Peyer's patch (tissue), 4 donors: ENCODE data around the gene DNAH8. TPM values are rescaled to one million over a fixed set of nuclear protein-coding genes. Genes with fewer than 3 reads are reported as not detected.

Experiments used
- DNase-seq, 3 donors: peaks; one replicate each; pipeline ENCODE4 v3.0.0-alpha.2; 2017 to 2019
- H3K27ac ChIP-seq, 4 donors: fragments of 200-600 bp; sonication (generic); one replicate each; pipeline ENCODE4 v1.5.1; 2016 to 2019
- H3K27me3 ChIP-seq, 2 donors: fragments of 200-600 bp; sonication (generic); one replicate each; pipeline ENCODE4 v1.5.1; 2019
- H3K36me3 ChIP-seq, 3 donors: fragments of 200-600 bp; sonication (generic); one replicate each; pipeline ENCODE4 v1.5.1; 2016 to 2019
- H3K4me1 ChIP-seq, 4 donors: fragments of 200-600 bp; sonication (generic); one replicate each; pipeline ENCODE4 v1.5.1; 2016 to 2019
- H3K4me3 ChIP-seq, 4 donors: fragments of 200-600 bp; sonication (generic); 1 replicate in 3 of 4; 2 replicates in 1 of 4; pipeline ENCODE4 v1.5.1; 2016 to 2019; ENCODE audit warnings: mild to moderate bottlenecking in 1 of 4
- H3K9me3 ChIP-seq, 4 donors: fragments of 200-600 bp; sonication (generic); one replicate each; pipeline ENCODE4 v1.5.1; 2016 to 2019; ENCODE audit warnings: mild to moderate bottlenecking in 1 of 4
- CTCF ChIP-seq, 6 experiments: fragments of 450-650 bp in 4 of 6; fragments of 200-600 bp in 2 of 6; sonication (generic) in 1 of 6; IDR thresholded peaks; one replicate each; pipeline ENCODE4 v1.5.1; 2017 to 2019; ENCODE audit warnings: antibody characterized with exemption in 6 of 6, mild to moderate bottlenecking in 3 of 6, moderate library complexity in 1 of 6
- POLR2A ChIP-seq, 2 donors: fragments of 450-650 bp; IDR thresholded peaks; one replicate each; pipeline ENCODE4 v1.5.1; 2017; ENCODE audit warnings: antibody characterized with exemption in 2 of 2, mild to moderate bottlenecking in 2 of 2, moderate library complexity in 2 of 2
- total RNA-seq, 4 donors: library from RNA; depleted of rRNA; stranded (reverse); fragments of >200 nt; gene quantifications; one replicate each; pipeline ENCODE4 v1.1.0, GENCODE V29; 2016

Gene DNAH8
- total RNA-seq, 4 donors from 2014 or later = 0.83 TPM; not detected in 3

GRCh38 chr6:38897507-38897906 lies 182.4 kb downstream of the DNAH8 start:
- no peak for DNase-seq
- H3K36me3 ChIP-seq = no peaks in the 10 kb centered on the region
- TF ChIP-seq CTCF (IDR thresholded peaks at IDR 0.05) (no peak), POLR2A (IDR thresholded peaks at IDR 0.05) (no peak)
- H3K27me3 ChIP-seq = no peaks in the 10 kb centered on the region
- H3K9me3 ChIP-seq = no peaks in the 10 kb centered on the region
- H3K4me1 ChIP-seq = no peaks in the 10 kb centered on the region
- no peak overlapping the region for H3K4me3 ChIP-seq
- no peak overlapping the region for H3K27ac ChIP-seq

GRCh38 chr6:38901802-38902522 lies 186.9 kb downstream of the DNAH8 start:
- H3K27me3 ChIP-seq = no peaks in the 10 kb centered on the region
- H3K27ac ChIP-seq = no peak overlapping the region
- DNase-seq = no peak
- no peak for TF ChIP-seq CTCF (IDR thresholded peaks at IDR 0.05)
- TF ChIP-seq POLR2A (IDR thresholded peaks at IDR 0.05) = no peak
- H3K4me3 ChIP-seq = no peak overlapping the region
- no peaks in the 10 kb centered on the region for H3K36me3 ChIP-seq
- H3K4me1 ChIP-seq = no peaks in the 10 kb centered on the region
- no peaks in the 10 kb centered on the region for H3K9me3 ChIP-seq

- H3K27me3 ChIP-seq = no peaks in the 10 kb centered on the region
- no peaks in the 10 kb centered on the region for H3K36me3 ChIP-seq
- no peak overlapping the region for H3K4me3 ChIP-seq
- no peak overlapping the region for H3K27ac ChIP-seq
- TF ChIP-seq CTCF (IDR thresholded peaks at IDR 0.05) (no peak), POLR2A (IDR thresholded peaks at IDR 0.05) (no peak)
- H3K9me3 ChIP-seq = no peaks in the 10 kb centered on the region
- H3K4me1 ChIP-seq = no peaks in the 10 kb centered on the region
- no peak for DNase-seq
Observed at GRCh38 chr6:38906582-38906981, 191.5 kb downstream of the DNAH8 start.

GRCh38 chr6:38907264-38907663 lies 192.2 kb downstream of the DNAH8 start:
- no peaks in the 10 kb centered on the region for H3K4me1 ChIP-seq
- no peak overlapping the region for H3K27ac ChIP-seq
- no peak overlapping the region for H3K4me3 ChIP-seq
- no peak for TF ChIP-seq CTCF (IDR thresholded peaks at IDR 0.05)
- no peak for TF ChIP-seq POLR2A (IDR thresholded peaks at IDR 0.05)
- H3K36me3 ChIP-seq = no peaks in the 10 kb centered on the region
- no peaks in the 10 kb centered on the region for H3K9me3 ChIP-seq
- H3K27me3 ChIP-seq = no peaks in the 10 kb centered on the region
- DNase-seq = no peak

- Histone ChIP-seq H3K27ac (no peak overlapping the region), H3K4me3 (no peak overlapping the region), H3K9me3 (no peaks in the 10 kb centered on the region), H3K27me3 (no peaks in the 10 kb centered on the region), H3K4me1 (no peaks in the 10 kb centered on the region), H3K36me3 (no peaks in the 10 kb centered on the region)
- TF ChIP-seq CTCF (IDR thresholded peaks at IDR 0.05) = no peak
- no peak for TF ChIP-seq POLR2A (IDR thresholded peaks at IDR 0.05)
- no peak for DNase-seq
Observed at GRCh38 chr6:38909015-38909730, 194.1 kb downstream of the DNAH8 start.
